Lung (tissue), 12 donors: ENCODE results near the gene FAM98C. TPM values are rescaled to one million over a fixed set of nuclear protein-coding genes. Genes with fewer than 3 reads are reported as not detected.

Source experiments
- ATAC-seq: fragments of 200-7000 bp; cut with Tn5 transposase; one replicate; pipeline ENCODE4 v1.9.1; 2020; ENCODE audit warnings: moderate number of reproducible peaks; ENCODE audit not compliant: insufficient read depth, low FRiP score
- DNase-seq, 3 donors: peaks; one replicate each; pipeline ENCODE4 v3.0.0-alpha.2; 2013 to 2017
- H3K27ac ChIP-seq, 2 donors: one replicate each; pipeline ENCODE4 v1.5.1; 2013; ENCODE audit warnings: mild to moderate bottlenecking in 2 of 2, moderate library complexity in 2 of 2, control low read depth in 1 of 2, inconsistent platforms in 1 of 2, low read depth in 1 of 2, low read length in 1 of 2
- H3K27me3 ChIP-seq, 3 donors: one replicate each; pipeline ENCODE4 v1.5.1; 2013; ENCODE audit warnings: low read length in 2 of 3; ENCODE audit not compliant: control insufficient read depth in 3 of 3, insufficient read depth in 3 of 3
- H3K36me3 ChIP-seq, 4 donors: one replicate each; pipeline ENCODE4 v1.5.1; 2013; ENCODE audit warnings: low read length in 4 of 4, mild to moderate bottlenecking in 1 of 4, moderate library complexity in 1 of 4; ENCODE audit not compliant: control insufficient read depth in 4 of 4, insufficient read depth in 4 of 4
- H3K4me1 ChIP-seq, 5 donors: one replicate each; pipeline ENCODE4 v1.5.1; 2013; ENCODE audit warnings: low read length in 5 of 5, mild to moderate bottlenecking in 2 of 5, moderate library complexity in 1 of 5; ENCODE audit not compliant: control insufficient read depth in 5 of 5, insufficient read depth in 5 of 5
- H3K4me3 ChIP-seq: one replicate; pipeline ENCODE4 v1.5.1; 2013; ENCODE audit warnings: mild to moderate bottlenecking, control low read depth, moderate library complexity
- H3K9ac ChIP-seq, 2 donors: one replicate each; pipeline ENCODE4 v1.5.1; 2013; ENCODE audit warnings: low read length in 2 of 2, control low read depth in 1 of 2; ENCODE audit not compliant: insufficient read depth in 1 of 2
- H3K9me3 ChIP-seq, 4 donors: one replicate each; pipeline ENCODE4 v1.5.1; 2013; ENCODE audit warnings: low read length in 3 of 4, mild to moderate bottlenecking in 1 of 4, moderate library complexity in 1 of 4; ENCODE audit not compliant: control insufficient read depth in 4 of 4, insufficient read depth in 3 of 4
- WGBS, 2 donors: extraction: QIAGEN DNeasy Blood & Tissue Kit; methylation state at CpG; one replicate each; pipeline ENCODE4 v1.1.7; 2013; 5-methylcytosine and 5-hydroxymethylcytosine counted together
- polyA plus RNA-seq, 2 donors: library from polyadenylated mRNA; stranded (reverse); fragments of 200-250 nt; gene quantifications; one replicate each; pipeline ENCODE4 v1.2.1, GENCODE V29; 2013
- total RNA-seq, 2 donors: library from RNA; depleted of rRNA in 1 of 2; stranded (reverse); fragments of >200 nt in 1 of 2; gene quantifications; one replicate each; pipeline ENCODE4 v1.2.1, GENCODE V29; 2014 to 2021
- TF ChIP-seq, protein P1 (sequence below): IDR thresholded peaks from 2 replicates; pipeline ENCODE4 v1.5.1; 2012; ENCODE audit warnings: mild to moderate bottlenecking; ENCODE audit errors: control extremely low read depth, extremely low read depth
- donor health status: control.
- donor health status: control.
- donor health status: Bipolar disorder and iron deficiency.
- donor health status: healthy.
- donor health status: DM: yes; HTN: yes; CAD: no.

The FAM98C gene
- total and polyA plus RNA-seq, 4 donors: 13.1 to 22.0 (median 20.2) TPM

DNA sequence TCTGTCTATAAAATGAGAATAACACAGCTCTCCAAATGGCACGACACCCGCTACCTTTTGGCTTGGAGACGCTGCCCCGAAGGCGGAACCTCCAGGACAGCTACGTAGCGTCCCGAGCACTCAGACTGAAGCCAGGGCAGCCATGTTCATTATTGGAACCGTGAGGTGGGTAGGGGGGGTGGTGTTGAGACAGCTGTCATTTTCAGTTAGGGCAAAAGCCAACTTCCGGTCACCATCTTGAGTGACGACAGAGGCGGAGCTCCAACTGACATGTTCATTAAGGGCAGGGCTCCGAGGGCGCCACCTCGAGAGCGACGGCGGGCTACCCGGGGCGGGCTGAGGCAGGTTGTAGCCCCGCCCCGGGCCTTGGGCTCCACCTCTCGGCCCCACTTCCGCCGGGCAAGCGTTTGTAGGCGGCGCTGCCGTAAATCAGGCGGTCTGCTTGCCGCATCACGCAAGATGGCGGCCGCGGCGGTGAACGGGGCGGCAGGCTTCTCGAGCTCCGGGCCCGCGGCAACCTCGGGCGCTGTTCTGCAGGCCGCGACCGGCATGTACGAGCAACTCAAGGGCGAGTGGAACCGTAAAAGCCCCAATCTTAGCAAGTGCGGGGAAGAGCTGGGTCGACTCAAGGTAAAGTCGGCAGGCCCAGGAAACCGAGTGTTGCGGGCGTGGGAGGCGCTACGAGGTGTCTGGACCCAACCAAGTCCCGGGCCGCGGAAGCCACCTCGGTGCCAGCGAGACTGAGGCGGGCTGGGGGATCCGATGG, 28.4 kb upstream of the FAM98C start, which contains the start of gene PSMD8:
PSMD8 (plus strand) TSS at position 240 of the 766 bp plus-strand sequence; CDS start at position 271, 31 bp downstream.
- Histone ChIP-seq H3K4me1 (peaks cover 5 to 14% (median 9%) of the 10 kb centered on the region in 5 donors), H3K27ac (peak within 1 kb of the TSS; percentile 91 to 94), H3K9me3 (no peaks in the 10 kb centered on the region), H3K36me3 (peaks cover 0 to 15% (median 9%) of the 10 kb centered on the region in 4 donors), H3K9ac (peak within 1 kb of the TSS; percentile 91 to 93), H3K4me3 (peak within 1 kb of the TSS; percentile 89), H3K27me3 (peaks cover 0 to 4% (median 3%) of the 10 kb centered on the region in 3 donors)
- peak; percentile 100 for ATAC-seq
- DNase-seq: peak; percentile 99 to 100 (median 99)
- WGBS, 2 donors: 1% methylated on average over 59 to 65 of the region's 65 CpGs
- TF ChIP-seq, protein P1, sequence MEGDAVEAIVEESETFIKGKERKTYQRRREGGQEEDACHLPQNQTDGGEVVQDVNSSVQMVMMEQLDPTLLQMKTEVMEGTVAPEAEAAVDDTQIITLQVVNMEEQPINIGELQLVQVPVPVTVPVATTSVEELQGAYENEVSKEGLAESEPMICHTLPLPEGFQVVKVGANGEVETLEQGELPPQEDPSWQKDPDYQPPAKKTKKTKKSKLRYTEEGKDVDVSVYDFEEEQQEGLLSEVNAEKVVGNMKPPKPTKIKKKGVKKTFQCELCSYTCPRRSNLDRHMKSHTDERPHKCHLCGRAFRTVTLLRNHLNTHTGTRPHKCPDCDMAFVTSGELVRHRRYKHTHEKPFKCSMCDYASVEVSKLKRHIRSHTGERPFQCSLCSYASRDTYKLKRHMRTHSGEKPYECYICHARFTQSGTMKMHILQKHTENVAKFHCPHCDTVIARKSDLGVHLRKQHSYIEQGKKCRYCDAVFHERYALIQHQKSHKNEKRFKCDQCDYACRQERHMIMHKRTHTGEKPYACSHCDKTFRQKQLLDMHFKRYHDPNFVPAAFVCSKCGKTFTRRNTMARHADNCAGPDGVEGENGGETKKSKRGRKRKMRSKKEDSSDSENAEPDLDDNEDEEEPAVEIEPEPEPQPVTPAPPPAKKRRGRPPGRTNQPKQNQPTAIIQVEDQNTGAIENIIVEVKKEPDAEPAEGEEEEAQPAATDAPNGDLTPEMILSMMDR: no peak

DNA sequence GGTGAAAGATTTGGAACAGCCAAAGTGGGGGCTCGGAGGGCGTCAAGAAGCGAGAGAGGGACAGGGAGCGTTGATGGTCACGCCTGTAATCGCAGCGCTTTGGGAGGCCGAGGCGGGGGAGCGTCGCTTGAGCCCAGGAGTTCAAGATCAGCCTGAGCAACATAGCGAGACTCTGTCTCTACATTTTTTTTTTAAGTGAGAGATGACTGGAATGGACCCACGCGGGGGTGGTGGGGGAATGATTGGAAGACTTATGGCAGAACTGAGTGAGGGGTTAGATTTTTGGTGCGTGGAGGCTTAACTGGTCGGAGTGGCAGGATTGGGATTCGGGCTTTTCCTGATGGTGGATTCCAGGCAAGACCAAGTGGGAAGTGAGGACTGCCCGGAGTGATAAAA, 27.8 kb upstream of the FAM98C start:
- 1 to 2% methylated on average over 18 of the region's 18 CpGs for WGBS, 2 donors
- Histone ChIP-seq H3K36me3 (peaks cover 0 to 17% (median 11%) of the 10 kb centered on the region in 4 donors), H3K4me1 (peaks cover 5 to 14% (median 9%) of the 10 kb centered on the region in 5 donors), H3K9ac (peak overlapping the region; percentile 91 to 93), H3K27me3 (no peaks in the 10 kb centered on the region), H3K27ac (peak overlapping the region; percentile 91 to 94), H3K4me3 (peak overlapping the region; percentile 89), H3K9me3 (no peaks in the 10 kb centered on the region)
- ATAC-seq (no peak), DNase-seq (no peak)
- TF ChIP-seq, protein P1: no peak

DNA sequence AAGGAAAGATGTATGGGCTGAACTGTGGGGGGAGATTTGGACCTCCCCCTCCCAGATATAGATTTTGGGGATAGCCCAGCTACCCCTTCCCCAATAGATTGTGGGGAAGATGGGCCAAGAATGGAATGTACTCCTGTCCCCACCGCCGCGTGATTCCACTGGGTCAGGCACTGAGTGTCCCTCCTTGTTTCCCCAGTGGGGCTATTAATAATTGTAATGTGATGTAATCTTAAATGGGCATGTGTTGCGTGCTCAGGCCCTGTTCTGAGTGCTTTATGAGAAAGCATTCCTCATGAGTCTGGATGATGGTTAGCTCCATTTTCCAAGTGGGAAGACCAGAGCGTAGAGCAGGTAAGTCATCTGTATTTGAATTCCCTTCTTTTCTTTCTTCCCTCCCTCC, 27.1 kb upstream of the FAM98C start:
- H3K9me3 ChIP-seq: no peaks in the 10 kb centered on the region
- TF ChIP-seq, protein P1: no peak
- peak overlapping the region in 1 of 2 donors; percentile 94 for H3K27ac ChIP-seq
- DNase-seq (no peak), ATAC-seq (no peak)
- peak overlapping the region; percentile 89 for H3K4me3 ChIP-seq
- H3K36me3 ChIP-seq: peaks cover 5 to 23% (median 13%) of the 10 kb centered on the region in 4 donors
- H3K27me3 ChIP-seq: no peaks in the 10 kb centered on the region
- H3K4me1 ChIP-seq: peaks cover 5 to 14% (median 9%) of the 10 kb centered on the region in 5 donors
- 79 to 86% methylated on average over 5 of the region's 5 CpGs for WGBS, 2 donors
- H3K9ac ChIP-seq: peak overlapping the region; percentile 91 to 93
